Natural killer cell (primary cell): Measurements from ENCODE around the gene PAQR3. TPM values are rescaled to one million over a fixed set of nuclear protein-coding genes. Genes with fewer than 3 reads are reported as not detected.

ENCODE experiments used
- ATAC-seq, 3 donors: fragments of 150-1000 bp in 2 of 3; fragments of 200-7000 bp in 1 of 3; cut with Tn5 transposase; 1 replicate in 1 of 3; 2 replicates in 2 of 3; pipeline ENCODE4 v1.10.0; 2021; ENCODE audit warnings: mild to moderate bottlenecking in 2 of 3, moderate library complexity in 2 of 3
- DNase-seq, 2 donors: peaks; one replicate each; pipeline versions ENCODE4 v3.0.0 to v3.0.0-alpha.2; 2013 to 2021; ENCODE audit warnings: mixed read lengths in 1 of 2
- H3K27ac ChIP-seq: one replicate; pipeline ENCODE4 v1.5.1; 2013; ENCODE audit warnings: mild to moderate bottlenecking, low read length
- H3K27me3 ChIP-seq: one replicate; pipeline ENCODE4 v1.6.1; 2013; ENCODE audit warnings: low read length; ENCODE audit not compliant: control insufficient read depth, insufficient read depth
- H3K36me3 ChIP-seq: one replicate; pipeline ENCODE4 v1.6.1; 2013; ENCODE audit warnings: low read length; ENCODE audit not compliant: control insufficient read depth, insufficient read depth
- H3K4me1 ChIP-seq: one replicate; pipeline ENCODE4 v1.6.1; 2013; ENCODE audit warnings: low read length; ENCODE audit not compliant: control insufficient read depth, insufficient read depth
- H3K4me3 ChIP-seq: one replicate; pipeline ENCODE4 v1.5.1; 2013; ENCODE audit warnings: low read length
- H3K9me3 ChIP-seq: one replicate; pipeline ENCODE4 v1.6.1; 2013; ENCODE audit warnings: low read length; ENCODE audit not compliant: control insufficient read depth, insufficient read depth
- H3K27ac Mint-ChIP-seq, 2 donors: one replicate each; pipeline ENCODE4 v1.8.0; 2022; ENCODE audit warnings: mild to moderate bottlenecking in 2 of 2, mixed read lengths in 2 of 2, moderate library complexity in 1 of 2
- H3K27me3 Mint-ChIP-seq, 2 donors: one replicate each; pipeline ENCODE4 v1.8.0; 2022; ENCODE audit warnings: low read depth in 2 of 2, mixed read lengths in 2 of 2
- H3K36me3 Mint-ChIP-seq: one replicate; pipeline ENCODE4 v1.8.0; 2022; ENCODE audit warnings: mixed read lengths
- H3K4me1 Mint-ChIP-seq, 2 donors: one replicate each; pipeline ENCODE4 v1.8.0; 2022; ENCODE audit warnings: mixed read lengths in 2 of 2
- H3K4me3 Mint-ChIP-seq: one replicate; pipeline ENCODE4 v1.8.0; 2022; ENCODE audit warnings: mild to moderate bottlenecking, moderate library complexity, mixed read lengths
- H3K9me3 Mint-ChIP-seq, 2 donors: one replicate each; pipeline ENCODE4 v1.8.0; 2022; ENCODE audit warnings: mixed read lengths in 2 of 2
- CTCF ChIP-seq: fragments of 200-600 bp; IDR thresholded peaks from one replicate; pipeline ENCODE4 v1.8.0; 2022; ENCODE audit warnings: antibody characterized with exemption
- WGBS: methylation state at CpG from one replicate; pipeline ENCODE4 v1.1.7; 2013; ENCODE audit warnings: missing lambda C conversion rate; ENCODE audit not compliant: insufficient coverage; 5-methylcytosine and 5-hydroxymethylcytosine counted together
- intact Hi-C: fragments of 100-400 bp; cut with micrococcal nuclease; formaldehyde crosslinking; loops from one replicate; pipeline ENCODE4 v1.14.2; 2022
- total RNA-seq, 4 donors: library from RNA; stranded (reverse); fragments of 120-200 nt in 1 of 4; gene quantifications; one replicate each; pipeline versions ENCODE4 v1.2.3 to v1.2.4, GENCODE V29; 2013 to 2022

The PAQR3 gene
- total RNA-seq, 3 donors from 2014 or later (not counting 1 experiment from before 2014, with no cell fraction given), result 23.7 to 31.7 (median 24.2) TPM

- Mint-ChIP-seq H3K9me3 (no peaks in the 10 kb centered on the region), H3K36me3 (no peaks in the 10 kb centered on the region), H3K4me1 (no peaks in the 10 kb centered on the region), H3K27me3 (peaks cover 14 to 21% of the 10 kb centered on the region in 2 donors), H3K27ac (no peak overlapping the region), H3K4me3 (no peak overlapping the region)
- DNase-seq, result no peak
- intact Hi-C loops, result no loop called here
- no peaks in the 10 kb centered on the region for H3K4me1 ChIP-seq
- TF ChIP-seq CTCF, result no peak
- no peak for ATAC-seq
- no peaks in the 10 kb centered on the region for H3K36me3 ChIP-seq
- H3K27ac ChIP-seq, result no peak overlapping the region
- H3K27me3 ChIP-seq, result no peaks in the 10 kb centered on the region
- H3K9me3 ChIP-seq, result no peaks in the 10 kb centered on the region
- 86% methylated on average over 4 of the region's 5 CpGs for WGBS
- no peak overlapping the region for H3K4me3 ChIP-seq
Measured at GRCh38 chr4:78953231-78953630, 14.0 kb upstream of the PAQR3 start.

GRCh38 chr4:78951862-78952472 lies 12.7 kb upstream of the PAQR3 start:
- Histone ChIP-seq H3K27ac (no peak overlapping the region), H3K27me3 (peaks cover 2% of the 10 kb centered on the region), H3K36me3 (no peaks in the 10 kb centered on the region), H3K4me1 (no peaks in the 10 kb centered on the region), H3K9me3 (no peaks in the 10 kb centered on the region), H3K4me3 (no peak overlapping the region)
- WGBS, result 97% methylated on average over 2 of the region's 3 CpGs
- TF ChIP-seq CTCF, result peak; percentile 70
- peaks cover 27 to 28% of the 10 kb centered on the region in 2 donors for H3K27me3 Mint-ChIP-seq
- H3K36me3 Mint-ChIP-seq, result no peaks in the 10 kb centered on the region
- H3K9me3 Mint-ChIP-seq, result no peaks in the 10 kb centered on the region
- H3K4me1 Mint-ChIP-seq, result no peaks in the 10 kb centered on the region
- DNase-seq (peak in 1 of 2 donors; percentile 69), ATAC-seq (peak; percentile 64 to 76 (median 74))
- no peak overlapping the region for H3K27ac Mint-ChIP-seq
- H3K4me3 Mint-ChIP-seq, result no peak overlapping the region
- intact Hi-C loops, result loop anchor here (1.0 kb wide), 1 partner anchor 1263 kb away; no protein-coding TSS in a partner anchor

GRCh38 chr4:78949735-78950134 lies 10.5 kb upstream of the PAQR3 start:
- Histone ChIP-seq H3K36me3 (no peaks in the 10 kb centered on the region), H3K4me3 (no peak overlapping the region), H3K27ac (no peak overlapping the region), H3K9me3 (no peaks in the 10 kb centered on the region), H3K4me1 (no peaks in the 10 kb centered on the region), H3K27me3 (peaks cover 2% of the 10 kb centered on the region)
- no peak for TF ChIP-seq CTCF
- H3K27ac Mint-ChIP-seq, result no peak overlapping the region
- H3K4me1 Mint-ChIP-seq, result no peaks in the 10 kb centered on the region
- ATAC-seq (no peak), DNase-seq (no peak)
- 89% methylated on average over 1 of the region's 1 CpG for WGBS
- peaks cover 32 to 49% of the 10 kb centered on the region in 2 donors for H3K27me3 Mint-ChIP-seq
- H3K4me3 Mint-ChIP-seq, result no peak overlapping the region
- no peaks in the 10 kb centered on the region for H3K36me3 Mint-ChIP-seq
- H3K9me3 Mint-ChIP-seq, result no peaks in the 10 kb centered on the region
- intact Hi-C loops, result no loop called here

- Mint-ChIP-seq H3K27ac (no peak overlapping the region), H3K9me3 (no peaks in the 10 kb centered on the region), H3K4me3 (no peak overlapping the region), H3K36me3 (no peaks in the 10 kb centered on the region), H3K4me1 (no peaks in the 10 kb centered on the region), H3K27me3 (peaks cover 51 to 62% of the 10 kb centered on the region in 2 donors)
- no peak for ATAC-seq
- H3K4me1 ChIP-seq, result no peaks in the 10 kb centered on the region
- H3K36me3 ChIP-seq, result no peaks in the 10 kb centered on the region
- no peak overlapping the region for H3K27ac ChIP-seq
- H3K27me3 ChIP-seq, result peaks cover 2% of the 10 kb centered on the region
- no peak for TF ChIP-seq CTCF
- DNase-seq, result no peak
- intact Hi-C loops, result no loop called here
- H3K9me3 ChIP-seq, result no peaks in the 10 kb centered on the region
- WGBS, result 42% methylated on average over 2 of the region's 3 CpGs
- H3K4me3 ChIP-seq, result no peak overlapping the region
Measured at GRCh38 chr4:78945651-78946179, 6.5 kb upstream of the PAQR3 start.
